Liver (tissue), 9 donors: Measurements from ENCODE around the gene OR6B1. TPM values are rescaled to one million over a fixed set of nuclear protein-coding genes. Genes with fewer than 3 reads are reported as not detected.

ENCODE experiments used
- DNase-seq: peaks from one replicate; pipeline ENCODE4 v3.0.0-alpha.2; 2017; ENCODE audit warnings: low spot score
- H3K27ac ChIP-seq, 2 donors: one replicate each; pipeline ENCODE4 v1.7.0; 2013; ENCODE audit warnings: inconsistent platforms in 2 of 2, low read length in 2 of 2, control low read depth in 1 of 2, low read depth in 1 of 2, mild to moderate bottlenecking in 1 of 2
- H3K27me3 ChIP-seq, 4 donors: one replicate each; pipeline versions ENCODE4 v1.6.1 to v1.7.0; 2013; ENCODE audit warnings: low read length in 3 of 4, inconsistent platforms in 1 of 4, mild to moderate bottlenecking in 1 of 4, moderate library complexity in 1 of 4; ENCODE audit not compliant: control insufficient read depth in 4 of 4, insufficient read depth in 4 of 4
- H3K36me3 ChIP-seq, 4 donors: one replicate each; pipeline versions ENCODE4 v1.6.1 to v1.7.0; 2013; ENCODE audit warnings: low read length in 3 of 4, mild to moderate bottlenecking in 3 of 4, low read depth in 1 of 4, moderate library complexity in 1 of 4; ENCODE audit not compliant: control insufficient read depth in 4 of 4, insufficient read depth in 3 of 4
- H3K4me1 ChIP-seq, 4 donors: one replicate each; pipeline versions ENCODE4 v1.6.1 to v1.7.0; 2013; ENCODE audit warnings: low read length in 3 of 4, mild to moderate bottlenecking in 3 of 4, moderate library complexity in 1 of 4; ENCODE audit not compliant: control insufficient read depth in 4 of 4, insufficient read depth in 4 of 4
- H3K4me3 ChIP-seq, 3 donors: one replicate each; pipeline versions ENCODE4 v1.6.1 to v1.7.0; 2013; ENCODE audit warnings: low read length in 3 of 3, control low read depth in 1 of 3, low read depth in 1 of 3, mild to moderate bottlenecking in 1 of 3
- H3K9ac ChIP-seq, 2 donors: one replicate each; pipeline ENCODE4 v1.7.0; 2013; ENCODE audit warnings: low read length in 2 of 2, mild to moderate bottlenecking in 2 of 2, moderate library complexity in 2 of 2, control low read depth in 1 of 2, low read depth in 1 of 2
- H3K9me3 ChIP-seq, 4 donors: one replicate each; pipeline versions ENCODE4 v1.6.1 to v1.7.0; 2013; ENCODE audit warnings: low read length in 3 of 4; ENCODE audit not compliant: control insufficient read depth in 4 of 4
- ATF3 ChIP-seq: IDR thresholded peaks from 2 replicates; pipeline ENCODE4 v1.6.1; 2016; ENCODE audit warnings: antibody characterized with exemption
- CTCF ChIP-seq: fragments of 150-350 bp; IDR thresholded peaks from 2 replicates; pipeline ENCODE4 v1.5.1; 2017; ENCODE audit warnings: improper control_type of control experiment, low read depth, low read length; ENCODE audit not compliant: missing input control
- EGR1 ChIP-seq, 2 donors: IDR thresholded peaks; 2 replicates each; pipeline ENCODE4 v1.6.1; 2016 to 2018; ENCODE audit warnings: antibody characterized with exemption in 2 of 2, low read depth in 2 of 2
- FOXA1 ChIP-seq: IDR thresholded peaks from 2 replicates; pipeline ENCODE4 v1.6.1; 2016; ENCODE audit warnings: antibody characterized with exemption
- FOXA2 ChIP-seq: IDR thresholded peaks from 2 replicates; pipeline ENCODE4 v1.6.1; 2016; ENCODE audit warnings: antibody characterized with exemption
- GABPA ChIP-seq, 2 donors: IDR thresholded peaks in 1 of 2; conservative IDR thresholded peaks in 1 of 2; 2 replicates each; pipeline ENCODE4 v1.6.1; 2016; ENCODE audit warnings: antibody characterized with exemption in 2 of 2, mild to moderate bottlenecking in 1 of 2, moderate library complexity in 1 of 2
- HNF4A ChIP-seq, 2 donors: conservative IDR thresholded peaks; 2 replicates each; pipeline ENCODE4 v1.6.1; 2016; ENCODE audit warnings: antibody characterized with exemption in 2 of 2, mild to moderate bottlenecking in 2 of 2
- HNF4G ChIP-seq: IDR thresholded peaks from 2 replicates; pipeline ENCODE4 v1.6.1; 2016; ENCODE audit warnings: antibody characterized with exemption
- MAX ChIP-seq: IDR thresholded peaks from 2 replicates; pipeline ENCODE4 v1.6.1; 2016; ENCODE audit warnings: antibody characterized with exemption
- NR2F2 ChIP-seq: IDR thresholded peaks from 2 replicates; pipeline ENCODE4 v1.6.1; 2016; ENCODE audit warnings: antibody characterized with exemption
- RAD21 ChIP-seq, 2 donors: IDR thresholded peaks; 2 replicates each; pipeline ENCODE4 v1.6.1; 2016; ENCODE audit warnings: antibody characterized with exemption in 2 of 2, mild to moderate bottlenecking in 2 of 2
- REST ChIP-seq: IDR thresholded peaks from 2 replicates; pipeline ENCODE4 v1.6.1; 2016; ENCODE audit warnings: antibody characterized with exemption, mild to moderate bottlenecking
- RXRA ChIP-seq, 2 donors: IDR thresholded peaks; 2 replicates each; pipeline ENCODE4 v1.6.1; 2017 to 2018; ENCODE audit warnings: antibody characterized with exemption in 2 of 2, mild to moderate bottlenecking in 1 of 2
- SP1 ChIP-seq: IDR thresholded peaks from 2 replicates; pipeline ENCODE4 v1.6.1; 2018; ENCODE audit warnings: antibody characterized with exemption, mild to moderate bottlenecking
- TAF1 ChIP-seq: conservative IDR thresholded peaks from 2 replicates; pipeline ENCODE4 v1.6.1; 2016; ENCODE audit warnings: antibody characterized with exemption, mild to moderate bottlenecking
- YY1 ChIP-seq: IDR thresholded peaks from 2 replicates; pipeline ENCODE4 v1.6.1; 2016; ENCODE audit warnings: antibody characterized with exemption, mild to moderate bottlenecking
- WGBS: extraction: QIAGEN DNeasy Blood & Tissue Kit; methylation state at CpG from one replicate; pipeline ENCODE4 v1.1.7; 2013; 5-methylcytosine and 5-hydroxymethylcytosine counted together
- polyA plus RNA-seq, 2 donors: library from polyadenylated mRNA; stranded (reverse) in 1 of 2; unstranded in 1 of 2; fragments of 200-250 nt in 1 of 2; fragments of >200 nt in 1 of 2; fragmentation: Nextera tagmentation in 1 of 2; extraction: Ambion mirVana in 1 of 2; gene quantifications; one replicate each; pipeline versions ENCODE4 v1.2.1 to v1.2.3, GENCODE V29; 2013 to 2015
- total RNA-seq, 2 donors: library from RNA; depleted of rRNA; stranded (reverse); fragments of >200 nt; gene quantifications; one replicate each; pipeline ENCODE4 v1.2.3, GENCODE V29; 2014
- donor health status: healthy.
- donor health status: healthy.
- donor health status: healthy.
- donor health status: healthy.
- donor health status: healthy.

Gene OR6B1
- total and polyA plus RNA-seq, 4 donors = 0.05 TPM; not detected in 3

GRCh38 chr7:143967398-143967797 is 32.7 kb upstream of the OR6B1 start (continued):
- TF ChIP-seq CTCF (no peak), EGR1 (IDR thresholded peaks at IDR 0.05; ENCODE audit: low read depth in 2 of 2) (no peak), ATF3 (no peak)

GRCh38 chr7:143973870-143974416 is 26.2 kb upstream of the OR6B1 start:
- H3K9me3 ChIP-seq = peaks cover 0 to 6% (median under 1%) of the 10 kb centered on the region in 4 donors
- no peaks in the 10 kb centered on the region for H3K27me3 ChIP-seq
- TF ChIP-seq CTCF (no peak), RXRA (IDR thresholded peaks at IDR 0.05) (no peak), EGR1 (IDR thresholded peaks at IDR 0.05; ENCODE audit: low read depth in 2 of 2) (no peak), YY1 (no peak), FOXA1 (no peak), GABPA (IDR thresholded peaks at IDR 0.05 in 1 of 2, conservative IDR thresholded peaks at IDR 0.05 in 1 of 2) (no peak), TAF1 (no peak), MAX (no peak), HNF4A (conservative IDR thresholded peaks at IDR 0.05) (no peak), REST (no peak), ATF3 (no peak), RAD21 (IDR thresholded peaks at IDR 0.05) (no peak), NR2F2 (no peak), FOXA2 (no peak), SP1 (no peak), HNF4G (no peak)
- H3K36me3 ChIP-seq = no peaks in the 10 kb centered on the region
- H3K4me3 ChIP-seq = no peak overlapping the region
- H3K9ac ChIP-seq = no peak overlapping the region
- no peaks in the 10 kb centered on the region for H3K4me1 ChIP-seq
- WGBS = 73% methylated on average over 4 of the region's 4 CpGs
- no peak for DNase-seq
- no peak overlapping the region for H3K27ac ChIP-seq
